NCI-H146 (cell line): Measurements from ENCODE around the gene GRIK4.

Experiments
- DNase-seq: peaks from one replicate; lab custom pipeline; 2025; lab: John Stamatoyannopoulos, UW

Gene GRIK4

DNA sequence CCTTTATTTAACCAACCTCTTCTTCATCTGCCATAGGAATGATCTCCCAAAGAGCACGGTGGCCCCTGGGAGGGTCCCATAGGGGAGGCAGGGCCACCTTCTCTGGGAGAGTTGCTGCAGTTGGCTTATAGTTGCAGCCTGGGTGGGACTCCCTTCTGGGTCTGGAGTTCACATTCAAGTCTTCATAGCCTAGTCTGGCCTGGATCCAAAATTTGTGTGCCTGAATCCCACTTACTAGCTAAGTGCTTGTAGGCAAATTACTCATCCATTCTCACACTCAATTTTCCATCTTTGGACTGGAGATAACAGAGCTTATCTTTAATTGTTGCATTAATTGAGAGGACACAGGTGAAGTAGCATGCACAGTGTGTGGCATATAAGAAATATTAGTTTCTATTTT lies 163.6 kb downstream of the GRIK4 start:
- DNase-seq, result no peak

DNA sequence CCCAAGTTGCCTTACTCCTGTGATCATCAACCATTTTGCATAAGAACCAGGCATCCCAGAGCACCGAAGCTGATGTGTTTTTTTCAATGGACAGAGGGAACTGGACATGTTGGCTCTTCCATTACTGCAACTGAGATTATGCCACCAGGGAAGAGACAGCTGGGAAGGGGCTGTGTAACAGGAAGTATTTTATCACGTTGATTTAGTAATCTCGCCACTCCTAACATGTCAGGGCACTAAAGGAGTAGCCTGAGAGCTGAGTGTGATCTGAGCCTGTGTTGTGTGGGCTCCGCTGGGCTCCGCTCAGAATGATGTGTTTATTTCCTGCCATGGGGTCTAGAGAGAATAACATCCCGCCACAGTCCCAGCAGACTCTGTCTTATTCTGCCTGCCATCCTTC lies 165.4 kb downstream of the GRIK4 start:
- no peak for DNase-seq

DNA sequence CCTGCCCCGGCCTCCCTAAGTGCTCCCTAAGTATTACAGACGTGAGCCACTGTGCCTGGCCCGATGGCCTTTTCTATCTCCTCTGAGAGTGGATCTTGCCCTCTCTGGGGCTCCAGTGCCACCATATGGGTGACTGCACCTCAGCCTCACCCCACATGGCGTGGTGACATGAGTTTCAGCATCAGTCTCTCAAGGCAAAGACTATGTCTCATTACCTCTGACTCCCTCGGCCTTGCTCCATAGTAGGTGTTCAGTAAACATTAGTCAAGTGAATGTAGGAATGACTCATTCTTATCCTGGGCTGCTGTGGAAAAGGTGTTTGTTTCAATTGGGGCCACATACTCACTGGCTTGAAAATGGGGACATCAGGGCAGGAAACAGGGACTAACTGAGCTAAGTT lies 168.8 kb downstream of the GRIK4 start:
- no peak for DNase-seq

DNA sequence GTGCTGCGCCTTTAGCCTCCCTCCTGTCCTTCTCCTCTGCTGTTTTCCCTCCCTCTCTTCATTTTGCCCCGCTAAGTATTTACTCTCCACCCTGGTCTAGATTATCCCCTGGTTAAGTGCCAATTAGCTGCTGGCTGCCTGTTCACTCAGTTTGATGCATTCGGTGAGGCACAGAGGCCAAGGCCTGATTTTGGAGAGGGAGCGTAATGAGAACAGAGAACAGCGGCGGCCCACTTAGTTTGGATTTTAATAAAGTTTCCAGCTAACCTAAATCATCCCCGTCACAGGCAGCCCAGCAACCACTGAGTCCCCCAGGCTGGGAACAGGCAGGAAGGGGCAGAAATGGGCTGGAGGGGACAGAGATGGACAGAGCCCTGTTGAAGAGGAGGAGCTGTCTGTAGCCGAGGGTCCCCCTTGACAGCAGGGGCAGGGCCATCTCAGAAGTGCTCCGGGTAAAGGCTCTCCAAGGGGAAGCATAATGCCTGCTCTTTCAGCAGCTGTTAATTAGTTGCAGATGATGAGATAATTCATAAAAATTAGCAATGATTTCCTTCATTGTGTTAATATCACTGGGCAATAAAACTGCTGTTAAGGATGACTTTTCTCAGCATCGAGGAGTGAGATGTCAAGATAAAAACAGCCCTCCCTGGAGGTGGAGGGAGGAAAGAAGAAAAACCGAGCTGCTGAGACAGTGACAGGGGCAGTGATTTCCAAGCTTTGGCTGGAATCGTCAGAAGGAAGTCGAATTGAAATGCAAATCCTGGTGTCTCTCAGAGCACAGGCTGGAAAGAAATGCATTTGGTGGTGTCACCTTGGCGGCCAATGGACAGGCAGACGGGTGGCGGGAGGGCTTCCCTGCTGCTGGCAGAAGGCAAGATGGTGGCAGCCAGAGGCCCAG lies 170.1 kb downstream of the GRIK4 start:
- no peak for DNase-seq

DNA sequence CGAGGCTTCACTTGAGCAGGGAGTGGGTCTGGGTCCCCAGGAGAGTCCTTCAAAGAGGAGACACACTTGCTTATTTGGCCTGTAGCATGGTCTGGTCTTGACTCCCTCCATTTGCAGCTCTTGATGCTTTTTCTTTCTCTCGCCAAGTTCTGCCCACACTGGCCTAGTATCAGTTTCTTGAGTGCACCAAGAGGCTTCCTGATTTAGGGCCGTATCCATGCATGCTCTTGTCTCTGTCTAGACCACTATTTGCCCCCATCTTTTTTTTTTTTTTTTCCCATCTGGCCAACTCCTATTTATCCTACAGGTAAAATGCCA lies 170.7 kb downstream of the GRIK4 start:
- DNase-seq, result no peak

DNA sequence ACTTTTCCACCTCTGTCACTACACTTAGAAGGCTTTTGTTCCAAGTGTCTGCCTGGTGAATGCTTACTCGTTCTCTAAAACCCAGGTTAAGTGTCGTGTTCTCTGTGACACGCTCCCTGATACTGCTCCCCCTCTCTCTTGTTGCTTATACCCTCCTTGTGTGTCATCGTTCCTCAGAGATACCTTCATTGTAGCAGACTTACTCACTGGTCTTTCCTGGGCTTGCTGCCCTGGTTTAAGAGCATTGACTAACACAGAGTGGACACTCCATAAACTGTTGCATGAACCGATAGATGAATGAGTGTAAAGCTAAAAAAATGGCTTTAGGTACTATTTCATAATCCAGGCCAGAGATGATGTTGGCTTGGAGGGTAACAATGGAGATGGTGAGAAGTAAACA lies 171.3 kb downstream of the GRIK4 start:
- no peak for DNase-seq

DNA sequence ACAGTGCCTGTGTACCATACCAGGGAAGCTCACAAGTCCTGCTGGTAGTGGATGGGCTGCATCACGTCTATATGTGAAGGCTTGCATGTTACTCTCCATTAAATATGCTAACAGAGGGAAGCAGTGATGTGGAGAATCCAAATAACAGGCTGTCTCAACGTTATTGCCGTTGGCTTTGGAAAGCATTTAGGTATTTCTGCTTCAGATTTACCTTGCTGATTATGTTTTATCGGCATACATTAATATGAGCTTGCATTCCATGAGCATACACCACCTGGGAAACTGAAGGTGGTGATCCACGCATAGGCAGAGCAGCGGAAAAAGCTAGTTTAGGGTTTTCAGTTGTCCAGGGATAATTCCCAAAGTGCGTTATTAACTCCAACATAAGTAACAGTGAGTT lies 175.0 kb downstream of the GRIK4 start:
- DNase-seq, result no peak

DNA sequence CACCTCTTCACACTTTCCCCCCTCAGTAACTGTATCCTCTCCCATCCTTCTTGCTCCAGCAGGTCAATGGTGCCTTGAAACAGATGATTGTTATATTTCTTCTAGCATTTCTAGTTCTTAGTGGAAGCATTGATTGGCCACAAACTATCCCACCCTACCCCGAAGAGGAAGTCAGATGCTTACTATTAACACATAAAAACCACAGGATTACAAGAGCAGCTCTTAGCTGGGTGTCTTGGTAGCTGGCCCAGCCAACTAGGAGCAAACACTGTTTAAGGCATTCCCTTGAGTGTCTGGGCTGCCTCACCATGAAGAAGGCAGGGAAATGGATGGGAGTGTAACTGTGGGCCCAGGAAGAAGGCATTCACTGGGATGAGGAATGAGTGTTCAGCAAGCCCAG lies 176.6 kb downstream of the GRIK4 start:
- DNase-seq, result no peak

DNA sequence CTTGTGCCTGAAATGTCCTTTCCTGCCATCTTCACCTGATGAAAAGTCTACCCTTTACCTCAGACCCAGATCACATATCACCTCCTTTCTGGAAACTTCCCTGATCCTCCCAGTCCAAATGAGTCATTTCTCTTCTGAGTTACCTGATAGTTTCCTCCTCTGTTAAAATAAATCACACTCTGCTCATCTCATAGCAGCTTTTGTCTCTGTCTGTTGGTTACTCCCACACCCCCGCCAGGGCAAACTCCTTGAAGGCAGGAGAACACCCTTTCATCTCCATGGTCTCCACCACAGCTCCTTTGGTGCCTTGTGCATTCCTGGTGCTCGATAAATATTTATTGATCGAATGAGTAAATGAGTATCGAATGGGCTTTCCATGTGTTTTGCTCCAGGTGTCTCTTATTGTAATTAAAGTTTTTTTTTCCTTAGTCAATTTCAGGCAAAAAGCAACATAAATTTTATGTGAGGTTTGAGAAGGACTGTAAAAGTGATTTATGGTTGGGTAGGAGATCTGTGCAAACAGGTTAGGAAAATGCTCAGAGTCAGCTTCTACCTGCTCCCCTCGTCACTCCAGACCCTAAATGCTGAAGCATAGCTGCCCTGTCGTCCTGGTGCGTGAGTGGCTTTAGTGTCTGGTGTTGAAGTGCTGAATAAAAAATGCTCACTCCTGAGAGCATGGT lies 178.2 kb downstream of the GRIK4 start:
- no peak for DNase-seq

DNA sequence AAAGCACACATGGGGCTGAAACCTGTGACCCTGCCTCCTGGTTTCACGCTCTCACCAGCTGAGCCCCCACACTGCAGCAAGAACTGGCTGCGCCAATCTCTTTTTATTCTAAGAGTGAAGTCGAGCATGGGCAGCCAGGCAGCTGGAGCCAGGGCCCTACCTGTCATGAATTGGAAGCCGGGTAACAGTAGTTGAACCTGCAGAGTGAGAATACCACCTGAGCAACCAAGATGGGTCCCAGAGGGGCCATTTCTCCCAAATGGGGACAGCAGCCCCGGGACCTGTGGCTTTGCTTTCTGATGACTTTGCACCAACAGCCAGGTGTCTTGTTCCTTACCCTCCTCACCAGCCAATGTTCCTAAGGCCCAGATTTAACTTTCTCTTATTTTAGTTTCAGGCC lies 178.9 kb downstream of the GRIK4 start:
- no peak for DNase-seq

DNA sequence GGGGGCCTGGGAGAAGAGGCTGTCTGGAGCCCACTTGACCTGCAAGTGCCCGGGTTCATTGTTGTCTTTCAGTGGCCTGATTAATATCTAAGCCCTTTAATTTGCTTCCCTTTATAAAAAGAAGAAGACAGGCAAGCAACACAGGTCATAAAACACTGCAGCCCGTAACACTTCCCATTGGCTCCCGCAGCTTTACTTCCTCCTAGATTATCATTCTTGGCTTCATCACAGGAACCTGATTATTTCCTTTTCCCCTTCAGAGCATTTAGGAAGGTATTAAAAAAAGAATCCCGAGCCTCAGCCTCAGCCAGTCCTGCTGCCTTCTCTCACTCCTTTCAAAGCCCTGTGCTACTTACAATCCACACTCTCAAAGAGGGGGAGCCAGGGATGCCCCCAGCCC lies 183.2 kb downstream of the GRIK4 start:
- DNase-seq, result no peak

DNA sequence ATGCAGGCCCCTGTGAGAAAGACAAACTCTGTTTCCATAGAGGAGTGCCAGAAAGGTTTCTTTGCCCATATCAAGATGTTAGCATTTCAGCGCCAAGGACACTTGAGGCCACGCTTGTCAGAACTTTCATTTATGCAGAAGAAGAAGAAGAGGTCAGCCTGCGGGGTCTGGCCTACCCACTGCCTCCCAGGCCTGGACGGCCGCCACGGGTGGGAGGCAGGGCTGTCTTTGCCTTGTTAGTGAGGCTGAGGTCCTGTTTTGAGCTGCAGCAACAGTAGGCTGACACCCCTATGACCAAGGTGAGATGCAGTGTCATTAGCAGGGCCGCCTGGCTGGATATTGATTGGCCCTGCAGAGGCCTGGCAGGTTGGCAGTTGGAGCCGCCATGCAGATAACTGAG lies 183.9 kb downstream of the GRIK4 start:
- no peak for DNase-seq

DNA sequence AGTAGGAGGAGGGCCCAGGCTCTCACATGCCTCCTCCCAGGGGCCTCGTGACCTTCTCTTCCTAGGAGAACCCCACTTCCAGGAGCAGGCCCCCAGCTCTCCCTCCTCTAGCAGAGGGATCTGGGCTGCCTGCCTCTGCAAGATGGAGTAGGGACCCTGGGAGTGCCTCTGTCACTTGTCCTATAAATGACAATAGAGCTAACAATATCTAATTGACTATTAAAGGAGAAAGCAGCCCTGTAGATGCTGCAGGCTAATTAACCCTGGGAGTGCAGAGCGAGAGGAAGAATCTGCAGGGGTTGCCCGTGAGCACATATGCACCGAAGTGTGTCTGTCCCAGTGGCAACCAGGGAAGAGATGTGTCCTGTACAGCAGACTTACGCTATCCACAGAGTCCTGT lies 184.4 kb downstream of the GRIK4 start:
- DNase-seq, result no peak

DNA sequence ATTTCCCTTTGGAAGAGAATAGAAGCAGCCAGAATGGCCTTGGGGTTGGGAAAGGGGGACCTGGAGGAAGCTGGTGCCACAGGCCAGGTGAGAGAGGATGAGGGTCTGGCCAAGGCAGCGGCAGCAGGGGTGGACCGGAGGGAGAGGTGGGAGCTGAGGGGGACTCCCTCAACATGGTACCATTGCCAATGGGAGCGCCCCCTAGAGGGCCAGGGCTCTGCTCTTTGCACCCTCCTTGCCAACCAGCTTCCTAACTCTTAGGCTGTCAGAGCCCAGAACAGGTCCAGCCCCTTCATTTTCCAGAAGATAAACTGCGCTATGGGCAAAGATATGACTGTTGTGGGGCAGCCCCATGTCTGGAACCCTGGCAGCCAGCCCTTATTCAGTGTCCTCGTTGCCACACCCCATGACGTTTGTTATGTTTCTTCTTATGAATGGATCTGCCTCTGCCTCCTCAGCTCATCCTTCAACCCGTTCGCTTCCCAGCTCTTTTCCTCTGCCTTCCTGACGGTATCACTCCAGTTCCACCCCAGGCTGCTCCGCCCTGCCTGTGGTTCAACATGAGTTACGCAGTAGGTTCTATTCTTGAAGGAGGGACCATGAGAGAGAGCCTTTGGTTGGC lies 185.2 kb downstream of the GRIK4 start:
- no peak for DNase-seq

DNA sequence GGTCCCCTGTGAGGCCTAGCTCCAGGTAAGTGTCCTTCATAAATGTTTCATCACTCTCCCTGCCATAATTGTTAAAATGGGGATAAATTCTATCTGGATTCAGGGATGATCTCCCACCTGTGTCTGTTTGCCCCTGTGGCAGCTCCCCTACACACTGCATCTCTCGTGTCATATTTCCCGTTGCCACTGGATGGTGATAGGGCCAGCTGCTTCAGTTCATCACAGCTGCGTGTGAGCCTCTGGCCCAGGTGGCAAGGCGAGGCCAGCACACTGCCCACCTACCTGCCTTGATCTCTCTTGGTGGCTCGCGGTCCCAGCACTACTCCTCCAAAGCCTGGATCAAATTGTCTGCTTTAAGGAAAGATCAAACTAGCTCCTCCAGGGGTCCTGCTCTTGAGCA lies 187.4 kb downstream of the GRIK4 start:
- DNase-seq, result no peak

DNA sequence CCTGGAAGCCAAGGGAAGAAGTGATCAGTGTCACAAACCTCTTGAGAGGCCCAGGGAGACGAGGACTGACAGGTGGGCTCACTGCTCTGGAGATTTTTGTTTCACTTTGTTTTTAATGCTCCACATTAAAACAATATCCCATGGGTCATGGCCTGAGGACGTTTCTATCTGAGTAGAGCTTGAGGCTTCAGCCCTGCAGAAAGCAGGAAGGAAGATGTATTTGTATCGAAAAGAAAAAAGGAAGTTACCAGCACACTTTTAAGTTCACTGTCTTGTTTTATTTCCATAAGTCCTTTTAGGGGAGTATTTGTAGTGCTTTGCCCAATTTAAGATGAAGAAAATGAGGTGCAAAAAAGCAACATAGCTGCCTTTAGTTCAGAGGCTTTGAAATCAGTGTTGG lies 191.1 kb downstream of the GRIK4 start:
- DNase-seq, result no peak

DNA sequence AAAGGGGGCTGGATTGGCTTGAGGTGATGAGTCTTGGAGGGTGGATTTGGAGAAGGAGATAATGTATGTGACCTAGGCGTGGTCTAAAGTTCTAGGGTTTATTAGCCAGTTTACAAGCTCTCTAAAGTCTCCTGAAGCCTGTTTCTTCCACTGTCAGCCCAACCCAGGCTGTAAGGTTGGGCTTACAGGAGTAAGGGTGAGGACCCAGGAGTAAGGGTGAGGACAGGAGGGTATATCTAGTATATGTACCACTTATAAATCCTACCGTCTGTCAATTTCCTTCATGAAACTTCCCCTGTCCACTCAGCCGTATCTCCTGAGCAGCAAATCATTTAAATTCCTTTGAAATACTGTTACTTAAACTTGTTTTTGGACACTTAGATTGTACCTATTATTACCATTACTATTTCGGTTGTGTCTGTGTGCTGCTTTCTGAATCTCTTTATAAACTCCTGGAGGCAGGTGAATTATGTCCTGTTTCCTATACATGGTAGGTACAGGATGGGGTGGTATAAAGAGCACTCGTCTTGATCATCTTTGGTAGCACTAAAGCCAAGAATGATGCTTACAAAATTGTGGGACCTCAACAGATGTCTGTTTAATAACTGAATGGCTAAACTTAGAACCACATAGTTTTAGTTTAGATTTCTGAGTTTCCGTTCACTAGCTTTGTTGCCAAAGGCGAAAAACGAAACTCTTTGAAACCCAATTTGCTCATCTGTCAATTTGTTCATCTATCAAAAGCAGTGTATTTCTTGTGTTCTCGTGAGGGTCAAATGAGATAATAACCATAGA lies 192.0 kb downstream of the GRIK4 start:
- DNase-seq, result no peak

DNA sequence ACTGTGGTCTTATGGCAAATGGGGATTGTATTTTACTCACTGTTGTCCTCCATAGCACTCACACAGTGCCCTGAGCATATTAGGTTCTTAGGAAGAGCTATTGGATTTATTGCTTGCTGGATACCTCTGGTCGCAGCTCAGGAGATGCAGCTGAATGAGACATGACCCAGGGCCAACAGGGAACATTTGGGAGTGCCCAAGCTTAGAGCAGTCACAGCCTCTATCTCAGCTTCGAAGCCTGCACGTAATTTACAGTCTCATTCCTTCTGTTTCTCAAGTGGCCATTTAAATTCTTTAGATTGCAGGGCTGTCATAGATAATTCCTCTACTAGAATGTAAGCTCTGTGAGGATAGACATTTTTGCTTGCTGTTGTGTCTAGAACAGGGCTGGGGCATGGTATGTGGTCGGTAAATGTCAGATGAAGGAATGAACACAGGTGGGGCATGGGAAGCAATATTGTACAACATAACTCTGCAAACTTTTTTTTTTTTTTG lies 192.8 kb downstream of the GRIK4 start:
- no peak for DNase-seq

DNA sequence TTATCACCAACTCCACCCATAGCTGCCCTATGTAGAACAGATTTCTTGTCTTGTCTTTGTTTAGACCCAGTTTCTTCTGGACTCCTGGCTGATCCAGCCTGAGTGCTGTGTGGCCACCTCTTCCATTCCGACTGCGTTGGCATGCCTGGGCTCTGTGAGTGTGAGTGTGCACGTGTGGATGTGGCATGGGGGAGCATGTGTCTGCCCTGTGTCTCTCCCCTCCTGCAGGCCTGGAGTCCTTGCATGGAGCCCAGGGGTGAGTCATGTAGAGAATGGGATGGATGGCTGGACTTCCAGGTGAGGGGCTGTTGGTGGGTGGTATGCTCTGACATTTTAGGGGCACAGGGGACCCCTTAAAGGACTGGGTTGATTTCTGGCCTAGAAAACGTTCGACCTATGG lies 194.7 kb downstream of the GRIK4 start:
- DNase-seq, result no peak

DNA sequence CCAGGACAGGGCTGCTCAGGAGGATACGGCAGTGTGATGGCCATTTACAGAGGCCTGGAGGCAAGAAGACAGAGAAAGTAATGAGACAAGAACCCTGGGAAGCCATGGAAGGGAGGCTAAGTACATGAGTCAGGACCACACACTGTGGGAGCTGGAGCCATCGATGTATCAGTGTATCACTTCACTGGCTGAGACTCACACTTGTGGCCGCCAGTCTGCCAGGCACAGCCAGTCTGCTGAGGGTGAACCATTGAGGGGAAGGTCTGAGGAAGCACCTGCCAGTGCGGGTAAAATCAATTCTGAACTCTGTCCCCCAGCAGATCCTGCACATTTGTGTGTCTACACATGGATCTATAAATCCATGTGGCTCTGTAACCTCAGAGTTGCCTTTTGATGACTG lies 195.6 kb downstream of the GRIK4 start:
- DNase-seq, result no peak

DNA sequence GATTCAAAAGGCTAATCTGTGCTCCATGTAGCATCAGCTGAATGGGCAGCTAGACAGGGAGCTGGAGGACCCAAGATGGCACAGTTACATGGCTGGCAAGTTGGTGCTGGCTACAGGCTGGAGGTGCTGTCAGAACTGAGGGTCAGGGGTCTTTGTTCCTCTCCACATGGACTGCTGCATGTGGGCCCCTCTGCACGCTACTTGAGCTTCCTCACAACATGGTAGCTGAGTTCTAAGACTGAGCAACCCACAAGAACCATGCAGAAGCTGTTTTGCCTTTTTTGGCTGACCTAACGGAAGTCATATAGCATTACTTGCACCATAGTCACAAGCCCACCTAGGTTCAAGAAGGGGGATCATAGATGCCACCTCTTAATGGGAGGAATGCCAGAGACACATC lies 196.1 kb downstream of the GRIK4 start:
- no peak for DNase-seq

DNA sequence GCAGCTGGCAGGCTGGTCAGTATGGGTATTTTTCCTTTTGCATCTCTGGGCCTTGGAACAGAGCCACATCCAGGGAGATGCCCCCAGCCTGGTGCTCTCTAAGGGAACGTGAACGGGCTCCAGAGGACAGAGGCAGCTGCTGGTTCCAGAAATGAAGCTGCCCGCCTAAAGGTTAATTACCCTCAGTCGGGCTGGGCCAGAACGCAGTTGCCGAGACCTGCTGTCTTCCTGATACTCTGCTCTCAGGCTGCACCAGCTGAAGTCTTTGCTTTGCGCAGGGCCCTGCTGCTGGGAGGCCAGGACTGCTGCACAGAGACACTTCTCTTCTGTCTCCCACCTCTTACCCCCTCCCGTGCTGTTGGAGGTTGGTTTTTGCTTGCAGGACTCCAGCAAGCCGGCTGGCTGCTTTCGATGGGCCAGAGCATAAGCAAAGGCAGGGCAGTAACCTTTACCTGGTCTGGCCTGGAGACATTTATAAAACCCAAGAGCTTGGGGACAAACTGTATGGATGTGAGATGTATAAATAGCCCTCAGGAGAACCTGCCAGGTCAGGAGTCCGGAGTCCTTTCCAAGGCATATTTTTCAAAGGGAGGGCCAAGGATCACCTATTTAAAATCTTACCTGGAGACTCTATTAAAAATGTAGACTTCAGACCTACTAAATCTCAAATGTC lies 197.1 kb downstream of the GRIK4 start:
- DNase-seq, result no peak
